Measurements from ENCODE around the gene RPL31. TPM values are rescaled to one million over a fixed set of nuclear protein-coding genes. Genes with fewer than 3 reads are reported as not detected.

The RPL31 gene
- total RNA-seq, 4 donors from 2014 or later: 715 to 2,331 (median 1,488) TPM

DNA sequence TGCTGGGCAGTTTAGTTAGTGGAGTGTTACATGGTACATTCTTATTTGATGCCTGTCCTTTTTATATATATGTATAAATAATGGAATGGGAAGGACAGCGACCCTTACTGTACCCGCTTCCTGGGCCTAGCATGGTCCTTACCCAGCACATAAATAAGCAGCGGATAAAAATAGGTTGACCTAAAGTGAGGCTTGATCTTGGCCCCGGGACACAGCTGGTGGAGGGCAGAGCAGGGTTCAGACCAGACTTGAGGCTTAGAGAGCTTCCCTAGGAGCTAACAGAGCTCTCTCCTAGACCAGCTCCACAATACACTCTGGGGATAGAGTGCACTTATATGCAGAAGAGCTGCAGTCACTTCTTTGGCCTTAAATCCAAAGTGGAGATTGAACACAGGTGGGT lies 46.9 kb upstream of the RPL31 start:
- Histone ChIP-seq H3K4me3 (no peak overlapping the region), H3K27ac (no peak overlapping the region), H3K4me1 (peaks cover 0 to 27% (median 10%) of the 10 kb centered on the region in 3 donors), H3K36me3 (peaks cover 0 to 9% of the 10 kb centered on the region in 2 donors), H3K27me3 (no peaks in the 10 kb centered on the region), H3K9me3 (no peaks in the 10 kb centered on the region)
- ATAC-seq: no peak
- 83 to 89% methylated on average over 2 to 4 of the region's 4 CpGs for WGBS, 2 donors (ENCODE audit: low coverage in 1 of 2)
- TF ChIP-seq, protein P1, sequence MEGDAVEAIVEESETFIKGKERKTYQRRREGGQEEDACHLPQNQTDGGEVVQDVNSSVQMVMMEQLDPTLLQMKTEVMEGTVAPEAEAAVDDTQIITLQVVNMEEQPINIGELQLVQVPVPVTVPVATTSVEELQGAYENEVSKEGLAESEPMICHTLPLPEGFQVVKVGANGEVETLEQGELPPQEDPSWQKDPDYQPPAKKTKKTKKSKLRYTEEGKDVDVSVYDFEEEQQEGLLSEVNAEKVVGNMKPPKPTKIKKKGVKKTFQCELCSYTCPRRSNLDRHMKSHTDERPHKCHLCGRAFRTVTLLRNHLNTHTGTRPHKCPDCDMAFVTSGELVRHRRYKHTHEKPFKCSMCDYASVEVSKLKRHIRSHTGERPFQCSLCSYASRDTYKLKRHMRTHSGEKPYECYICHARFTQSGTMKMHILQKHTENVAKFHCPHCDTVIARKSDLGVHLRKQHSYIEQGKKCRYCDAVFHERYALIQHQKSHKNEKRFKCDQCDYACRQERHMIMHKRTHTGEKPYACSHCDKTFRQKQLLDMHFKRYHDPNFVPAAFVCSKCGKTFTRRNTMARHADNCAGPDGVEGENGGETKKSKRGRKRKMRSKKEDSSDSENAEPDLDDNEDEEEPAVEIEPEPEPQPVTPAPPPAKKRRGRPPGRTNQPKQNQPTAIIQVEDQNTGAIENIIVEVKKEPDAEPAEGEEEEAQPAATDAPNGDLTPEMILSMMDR (IDR thresholded peaks at IDR 0.05): no peak
- TF ChIP-seq POLR2A (IDR thresholded peaks at IDR 0.05): no peak
- no peak for TF ChIP-seq POLR2AphosphoS5 (IDR thresholded peaks at IDR 0.05)
- no peak for TF ChIP-seq EP300 (IDR thresholded peaks at IDR 0.05)

DNA sequence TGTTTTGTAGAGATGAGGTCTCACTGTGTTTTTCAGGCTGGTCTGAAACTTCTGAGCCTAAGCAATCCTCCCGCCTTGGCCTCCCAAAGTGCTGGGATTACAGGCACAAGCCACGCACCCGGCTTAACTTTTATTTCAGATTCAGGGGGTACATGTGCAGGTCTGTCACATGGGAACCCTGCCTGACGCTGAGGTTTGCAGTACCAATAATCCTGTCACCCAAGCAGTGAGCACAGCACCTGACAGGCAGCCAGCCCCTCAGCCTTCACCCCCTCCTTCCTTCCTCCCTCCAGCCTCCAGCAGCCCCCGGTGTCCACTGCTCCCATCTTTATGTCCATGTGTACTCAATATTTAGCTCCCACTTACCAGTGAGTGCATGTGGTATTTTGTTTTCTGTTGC lies 46.0 kb upstream of the RPL31 start:
- WGBS, 2 donors (ENCODE audit: low coverage in 1 of 2): 96 to 100% methylated on average over 2 to 3 of the region's 5 CpGs
- Histone ChIP-seq H3K9me3 (no peaks in the 10 kb centered on the region), H3K27me3 (no peaks in the 10 kb centered on the region), H3K4me1 (peaks cover 0 to 27% (median 10%) of the 10 kb centered on the region in 3 donors), H3K36me3 (peaks cover 0 to 4% of the 10 kb centered on the region in 2 donors), H3K27ac (no peak overlapping the region), H3K4me3 (no peak overlapping the region)
- TF ChIP-seq, protein P1 (IDR thresholded peaks at IDR 0.05): no peak
- TF ChIP-seq POLR2AphosphoS5 (IDR thresholded peaks at IDR 0.05) (no peak), EP300 (IDR thresholded peaks at IDR 0.05) (no peak), POLR2A (IDR thresholded peaks at IDR 0.05) (no peak)
- no peak for ATAC-seq

DNA sequence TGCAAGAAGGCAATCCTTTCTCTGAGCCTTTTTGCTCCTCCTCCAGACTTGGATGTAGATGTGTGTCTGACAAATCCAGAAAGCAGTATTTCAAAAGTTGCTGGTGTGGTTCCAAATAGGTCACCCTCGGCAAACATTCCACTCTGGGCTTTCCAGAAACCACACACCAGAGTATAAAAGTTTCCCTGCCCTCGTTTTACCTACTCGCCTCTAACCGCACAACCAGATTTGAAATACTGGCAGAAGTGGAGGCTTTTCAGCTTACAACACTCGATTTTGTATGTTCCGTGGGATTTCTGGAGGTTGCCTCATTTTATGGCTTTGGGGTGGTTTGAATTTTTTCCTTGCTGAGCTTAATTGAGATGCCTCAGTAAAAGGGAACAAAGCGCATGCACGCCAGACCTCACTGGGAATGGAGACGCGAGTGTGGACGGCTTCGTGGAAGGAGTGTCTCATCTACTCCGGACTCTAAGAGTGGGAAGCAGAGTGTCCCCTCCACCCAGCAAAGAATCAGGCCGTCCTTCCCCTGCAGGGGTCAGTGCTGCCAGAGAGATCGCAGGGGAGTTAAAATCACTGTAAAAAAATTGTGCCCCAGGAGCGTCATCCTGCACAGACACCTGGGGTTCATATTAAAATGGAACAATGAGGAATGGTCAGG lies 44.0 kb upstream of the RPL31 start:
- peak; percentile 85 for ATAC-seq
- Histone ChIP-seq H3K9me3 (no peaks in the 10 kb centered on the region), H3K4me1 (peaks cover 0 to 27% (median 10%) of the 10 kb centered on the region in 3 donors), H3K27me3 (no peaks in the 10 kb centered on the region), H3K4me3 (no peak overlapping the region), H3K36me3 (peaks cover 0 to 4% of the 10 kb centered on the region in 2 donors), H3K27ac (peak overlapping the region in 3 of 4 donors; percentile 24 to 41 (median 40))
- WGBS, 2 donors (ENCODE audit: low coverage in 1 of 2): 34 to 36% methylated on average over 2 to 15 of the region's 16 CpGs
- TF ChIP-seq EP300 (IDR thresholded peaks at IDR 0.05) (no peak), POLR2AphosphoS5 (IDR thresholded peaks at IDR 0.05) (peak; percentile 79)

GRCh38 chr2:100959225-100959880 lies 42.7 kb upstream of the RPL31 start:
- Histone ChIP-seq H3K36me3 (peaks cover 0 to 9% of the 10 kb centered on the region in 2 donors), H3K4me1 (peaks cover 0 to 27% (median 10%) of the 10 kb centered on the region in 3 donors), H3K4me3 (no peak overlapping the region), H3K9me3 (no peaks in the 10 kb centered on the region), H3K27ac (no peak overlapping the region), H3K27me3 (no peaks in the 10 kb centered on the region)
- no peak for TF ChIP-seq EP300 (IDR thresholded peaks at IDR 0.05)
- TF ChIP-seq, protein P1 (IDR thresholded peaks at IDR 0.05): no peak
- no peak for TF ChIP-seq POLR2A (IDR thresholded peaks at IDR 0.05)
- TF ChIP-seq POLR2AphosphoS5 (IDR thresholded peaks at IDR 0.05): no peak
- no peak for ATAC-seq
- 45 to 49% methylated on average over 5 to 6 of the region's 6 CpGs for WGBS, 2 donors (ENCODE audit: low coverage in 1 of 2)

DNA sequence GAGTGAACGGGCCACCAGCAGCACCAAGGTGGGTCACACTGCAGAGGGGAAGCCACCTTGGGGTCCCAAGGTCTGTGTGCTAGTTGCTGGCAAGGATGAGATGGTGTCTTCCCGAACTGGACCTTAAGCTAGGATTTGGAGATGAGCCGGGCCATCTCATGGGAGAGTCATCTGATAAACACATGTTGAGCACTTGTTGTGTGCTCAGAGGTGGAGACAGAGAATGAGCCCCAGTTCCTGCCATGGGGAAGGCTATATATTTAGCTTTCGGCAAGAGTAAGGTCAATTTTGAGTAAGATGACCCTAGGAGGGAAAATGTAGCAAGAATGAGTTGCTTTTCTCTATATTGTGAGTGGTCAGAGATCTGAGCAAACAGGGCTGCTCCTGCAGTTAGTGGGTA lies 41.4 kb upstream of the RPL31 start:
- Histone ChIP-seq H3K4me3 (no peak overlapping the region), H3K4me1 (peaks cover 0 to 27% (median 10%) of the 10 kb centered on the region in 3 donors), H3K27ac (no peak overlapping the region), H3K36me3 (peaks cover 0 to 15% of the 10 kb centered on the region in 2 donors), H3K9me3 (no peaks in the 10 kb centered on the region), H3K27me3 (no peaks in the 10 kb centered on the region)
- WGBS, 2 donors (ENCODE audit: low coverage in 1 of 2): 80 to 91% methylated on average over 1 to 2 of the region's 4 CpGs
- ATAC-seq: no peak
- no peak for TF ChIP-seq EP300 (IDR thresholded peaks at IDR 0.05)
- TF ChIP-seq POLR2A (IDR thresholded peaks at IDR 0.05): no peak
- TF ChIP-seq, protein P1 (IDR thresholded peaks at IDR 0.05): no peak
- TF ChIP-seq POLR2AphosphoS5 (IDR thresholded peaks at IDR 0.05): no peak

All from gastroesophageal sphincter (tissue), 4 donors.